Purkinje cell (primary cell): ENCODE results near the gene PRELID3B. TPM values are rescaled to one million over a fixed set of nuclear protein-coding genes. Genes with fewer than 3 reads are reported as not detected.

Experiments used
- polyA plus RNA-seq: library from polyadenylated mRNA; unstranded; fragments of >200 nt; fragmentation: Nextera tagmentation; gene quantifications from 2 replicates; pipeline ENCODE4 v1.2.1, GENCODE V29; 2014

The PRELID3B gene
- 12.4 and 21.0 TPM in 2 replicates for polyA plus RNA-seq

DNA sequence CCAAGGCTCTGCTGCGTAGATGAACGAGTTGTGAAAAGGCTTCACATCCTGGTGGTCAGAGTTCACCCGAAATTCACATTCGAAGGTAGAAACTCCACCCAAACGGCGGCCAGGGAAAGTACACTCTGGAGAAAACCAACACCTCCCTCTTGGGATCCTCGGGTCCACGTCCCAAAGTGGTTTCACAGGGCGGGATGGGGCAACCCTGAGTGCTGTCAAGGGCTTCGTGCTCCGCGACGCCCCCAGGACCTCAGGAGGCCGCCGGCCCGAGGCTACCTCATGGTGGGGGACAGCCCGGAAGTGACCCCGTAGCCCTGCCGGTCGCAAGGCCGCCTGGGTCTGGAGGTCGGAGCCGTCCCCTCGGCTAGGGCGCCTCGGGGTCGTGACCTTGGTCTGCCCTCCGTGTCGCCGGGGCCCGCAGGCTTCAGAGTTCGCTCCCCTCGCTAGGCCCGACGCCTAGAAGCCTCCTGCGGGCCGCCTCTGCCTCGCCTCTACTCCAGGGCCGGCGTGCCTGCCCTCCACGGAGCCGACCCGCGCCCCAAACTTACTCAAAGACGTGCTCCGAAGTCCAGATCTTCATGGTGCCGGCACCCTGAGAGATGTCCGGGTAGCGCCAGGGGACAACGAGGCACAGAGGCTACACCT lies at the start of gene PRELID3B:
PRELID3B (minus strand) TSS at position 636 of the 645 bp plus-strand sequence; CDS start at position 580, 56 bp downstream.

DNA sequence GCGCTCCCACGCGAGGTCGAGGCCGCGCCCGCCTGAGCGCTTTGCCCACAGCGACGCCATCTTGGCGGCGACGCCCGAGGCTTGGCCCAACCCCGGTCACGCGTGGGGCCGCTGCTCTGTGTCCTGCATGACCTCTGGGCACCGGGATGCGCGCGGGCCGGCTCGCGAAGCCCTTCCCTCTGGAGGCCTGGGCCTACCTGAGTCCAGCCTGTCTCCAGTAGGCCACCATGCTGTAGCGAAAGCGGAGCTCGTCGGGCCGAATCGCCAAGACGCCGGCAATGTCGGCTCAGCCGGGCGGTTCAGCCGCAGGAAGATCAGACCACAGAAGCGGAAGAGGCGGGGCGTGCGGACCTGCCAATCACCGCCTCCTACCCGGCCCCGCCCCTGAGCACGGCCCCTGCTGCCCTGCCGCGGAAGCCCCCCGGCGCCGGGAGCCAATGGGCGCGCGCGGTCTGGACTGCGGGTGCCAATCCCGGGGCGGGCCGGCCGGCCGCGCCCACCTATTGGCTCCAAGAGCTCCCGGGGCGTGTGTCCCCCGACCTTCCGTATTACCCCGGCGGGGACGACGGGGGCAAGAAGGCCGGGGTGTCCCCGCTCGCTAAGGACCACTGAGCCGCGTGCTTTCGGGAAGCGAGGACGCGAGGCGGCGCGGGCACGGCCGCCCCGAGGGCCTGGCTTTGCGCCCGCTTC lies 10.4 kb downstream of the PRELID3B start, which contains the start of gene ATP5F1E:
ATP5F1E (minus strand) TSS at position 313 of the 690 bp plus-strand sequence; CDS start at position 229, 84 bp downstream.

DNA sequence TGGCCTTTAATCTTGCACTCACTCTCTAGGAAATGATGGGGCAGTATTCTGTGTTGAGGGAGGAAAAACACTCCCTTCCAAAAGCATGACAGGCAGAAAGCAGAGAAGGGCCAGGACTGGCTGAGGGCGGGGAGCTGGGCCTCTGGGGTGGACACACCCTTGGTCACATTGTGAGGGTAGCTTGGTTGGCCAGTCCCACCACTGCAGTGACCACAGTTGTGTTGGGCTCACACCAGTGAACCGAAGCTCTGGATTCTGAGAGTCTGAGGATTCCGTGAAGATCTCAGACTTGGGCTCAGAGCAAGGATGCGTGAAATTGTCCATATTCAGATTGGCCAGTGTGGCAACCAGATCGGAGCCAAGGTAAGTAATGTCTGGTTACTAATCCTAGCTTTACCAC lies 23.4 kb downstream of the PRELID3B start, which contains the start of gene TUBB1:
TUBB1 (plus strand) TSS at position 213 of the 400 bp plus-strand sequence; CDS start at position 307, 94 bp downstream.

DNA sequence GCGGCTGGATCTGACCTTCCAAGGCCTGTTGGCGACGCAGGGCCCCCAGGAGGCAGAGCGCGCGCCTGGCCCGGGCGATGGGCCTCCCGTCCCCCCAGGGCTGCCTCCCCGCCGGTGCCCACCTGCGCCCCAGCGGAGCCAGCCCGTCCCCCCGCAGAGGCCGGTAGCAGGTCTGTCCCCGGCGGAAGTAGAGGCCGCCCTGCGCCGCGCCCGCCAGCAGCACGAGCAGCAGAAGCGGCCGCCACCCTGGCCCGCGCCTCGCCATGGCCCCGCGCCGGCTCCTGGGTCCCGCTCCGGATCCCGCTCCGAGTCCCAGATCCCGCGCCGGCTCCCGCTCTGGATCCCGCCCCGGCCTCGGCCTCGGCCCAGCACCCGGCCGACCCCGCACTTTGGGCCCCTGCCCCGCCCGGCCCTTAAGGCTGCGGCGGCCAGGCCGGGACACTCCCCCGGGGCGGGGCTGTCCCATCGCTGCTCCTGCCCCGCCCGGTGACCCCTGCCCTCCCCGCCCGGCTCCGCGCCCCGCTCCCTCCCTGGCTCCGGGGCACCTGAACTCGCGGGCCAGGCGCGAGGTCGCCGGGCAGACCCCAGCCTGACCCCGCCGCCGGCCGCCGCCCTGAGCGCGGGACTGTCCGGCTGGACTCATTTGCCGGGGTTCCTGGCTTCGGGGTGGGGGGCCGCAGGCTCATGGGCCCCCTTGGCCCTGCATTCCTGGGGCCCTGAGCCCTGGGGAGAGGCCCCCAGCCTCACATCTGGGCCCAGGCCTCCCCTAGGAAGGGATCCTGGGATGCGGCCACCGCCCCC lies 35.5 kb downstream of the PRELID3B start, which contains the start of gene CTSZ:
CTSZ (minus strand) TSS at position 391 of the 801 bp plus-strand sequence; CDS start at position 265, 126 bp downstream.

Other genes starting within 250 kb of the PRELID3B start
- not detected in 2 replicates for gene GNAS-AS1, start 191.9 kb downstream of the PRELID3B start, polyA plus RNA-seq
- 896 and 901 TPM in 2 replicates for gene GNAS, start 190.1 kb downstream of the PRELID3B start, polyA plus RNA-seq
- gene NELFCD, start 61.5 kb downstream of the PRELID3B start, polyA plus RNA-seq = 11.0 and 12.4 TPM in 2 replicates
- not detected in 2 replicates for gene CTSZ, start 35.5 kb downstream of the PRELID3B start, polyA plus RNA-seq
- gene TUBB1, start 23.4 kb downstream of the PRELID3B start, polyA plus RNA-seq = not detected in 2 replicates
- gene ATP5F1E, start 10.5 kb downstream of the PRELID3B start, polyA plus RNA-seq = 357 and 438 TPM in 2 replicates
- gene ZNF831, start 121.0 kb upstream of the PRELID3B start, polyA plus RNA-seq = 0.67 TPM in 1 of 2 replicates, not detected in the other